Neuron (in vitro differentiated cells): Measurements from ENCODE around the gene LRP1.

Source experiments
- H2AFZ ChIP-seq: one replicate; pipeline ENCODE4 v1.6.1; 2013; ENCODE audit warnings: low read depth, mild to moderate bottlenecking, inconsistent platforms, low read length, moderate library complexity
- H3K27me3 ChIP-seq: one replicate; pipeline ENCODE4 v1.6.1; 2013; ENCODE audit warnings: low read length; ENCODE audit not compliant: insufficient read depth
- H3K36me3 ChIP-seq: one replicate; pipeline ENCODE4 v1.6.1; 2013; ENCODE audit warnings: low read length; ENCODE audit not compliant: insufficient read depth
- H3K4me1 ChIP-seq: one replicate; pipeline ENCODE4 v1.6.1; 2013; ENCODE audit warnings: low read length; ENCODE audit not compliant: insufficient read depth
- H3K4me3 ChIP-seq: 2 replicates; pipeline ENCODE4 v1.5.1; 2013; ENCODE audit warnings: mild to moderate bottlenecking, low read length, moderate library complexity
- H3K9me3 ChIP-seq: one replicate; pipeline ENCODE4 v1.6.1; 2013; ENCODE audit warnings: low read length

LRP1 gene

GRCh38 chr12:57127101-57127725, 1.1 kb upstream of the LRP1 start:
- H3K27me3 ChIP-seq: no peaks in the 10 kb centered on the region
- peak overlapping the region; percentile 93 for H3K4me3 ChIP-seq
- H3K4me1 ChIP-seq: peaks cover 40% of the 10 kb centered on the region
- peaks cover 2% of the 10 kb centered on the region for H3K36me3 ChIP-seq
- peak overlapping the region; percentile 79 for H2AFZ ChIP-seq
- H3K9me3 ChIP-seq: no peaks in the 10 kb centered on the region

GRCh38 chr12:57128519-57129247, 400 bp downstream of the LRP1 start:
- Histone ChIP-seq H3K4me1 (peaks cover 54% of the 10 kb centered on the region), H3K27me3 (no peaks in the 10 kb centered on the region), H2AFZ (no peak overlapping the region), H3K36me3 (peaks cover 2% of the 10 kb centered on the region), H3K9me3 (no peaks in the 10 kb centered on the region), H3K4me3 (peak overlapping the region; percentile 93)

- Histone ChIP-seq H3K4me3 (peak overlapping the region; percentile 93), H2AFZ (no peak overlapping the region), H3K36me3 (peaks cover 2% of the 10 kb centered on the region), H3K9me3 (no peaks in the 10 kb centered on the region), H3K4me1 (peaks cover 61% of the 10 kb centered on the region), H3K27me3 (no peaks in the 10 kb centered on the region)
These were observed 1.1 kb downstream of the LRP1 start for GRCh38 chr12:57129321-57129842.

GRCh38 chr12:57129889-57130288, 1.6 kb downstream of the LRP1 start:
- H3K36me3 ChIP-seq: peaks cover 2% of the 10 kb centered on the region
- H3K27me3 ChIP-seq: no peaks in the 10 kb centered on the region
- H2AFZ ChIP-seq: no peak overlapping the region
- H3K4me1 ChIP-seq: peaks cover 63% of the 10 kb centered on the region
- H3K9me3 ChIP-seq: no peaks in the 10 kb centered on the region
- peak overlapping the region; percentile 93 for H3K4me3 ChIP-seq

- peaks cover 73% of the 10 kb centered on the region for H3K4me1 ChIP-seq
- peaks cover 2% of the 10 kb centered on the region for H3K36me3 ChIP-seq
- no peaks in the 10 kb centered on the region for H3K27me3 ChIP-seq
- H3K9me3 ChIP-seq: no peaks in the 10 kb centered on the region
- no peak overlapping the region for H2AFZ ChIP-seq
- no peak overlapping the region for H3K4me3 ChIP-seq
These were observed 2.7 kb downstream of the LRP1 start for GRCh38 chr12:57130941-57131340.

GRCh38 chr12:57131896-57132744, 3.8 kb downstream of the LRP1 start:
- Histone ChIP-seq H3K27me3 (no peaks in the 10 kb centered on the region), H3K4me3 (no peak overlapping the region), H3K9me3 (no peaks in the 10 kb centered on the region), H3K36me3 (peaks cover 2% of the 10 kb centered on the region), H2AFZ (no peak overlapping the region), H3K4me1 (peaks cover 74% of the 10 kb centered on the region)

GRCh38 chr12:57133013-57133569, 4.8 kb downstream of the LRP1 start:
- peaks cover 70% of the 10 kb centered on the region for H3K4me1 ChIP-seq
- peaks cover 7% of the 10 kb centered on the region for H3K36me3 ChIP-seq
- no peaks in the 10 kb centered on the region for H3K9me3 ChIP-seq
- H3K27me3 ChIP-seq: no peaks in the 10 kb centered on the region
- no peak overlapping the region for H2AFZ ChIP-seq
- H3K4me3 ChIP-seq: no peak overlapping the region

- Histone ChIP-seq H3K4me3 (no peak overlapping the region), H3K27me3 (no peaks in the 10 kb centered on the region), H3K9me3 (no peaks in the 10 kb centered on the region), H2AFZ (no peak overlapping the region), H3K4me1 (peaks cover 70% of the 10 kb centered on the region), H3K36me3 (peaks cover 14% of the 10 kb centered on the region)
These were observed 5.6 kb downstream of the LRP1 start for GRCh38 chr12:57133916-57134315.

GRCh38 chr12:57134949-57135348, 6.7 kb downstream of the LRP1 start:
- Histone ChIP-seq H3K36me3 (peaks cover 25% of the 10 kb centered on the region), H3K9me3 (no peaks in the 10 kb centered on the region), H3K27me3 (no peaks in the 10 kb centered on the region), H3K4me3 (no peak overlapping the region), H3K4me1 (peaks cover 64% of the 10 kb centered on the region), H2AFZ (no peak overlapping the region)

GRCh38 chr12:57135527-57136326, 7.4 kb downstream of the LRP1 start:
- peaks cover 56% of the 10 kb centered on the region for H3K4me1 ChIP-seq
- H2AFZ ChIP-seq: no peak overlapping the region
- H3K9me3 ChIP-seq: no peaks in the 10 kb centered on the region
- H3K36me3 ChIP-seq: peaks cover 30% of the 10 kb centered on the region
- H3K4me3 ChIP-seq: peak overlapping the region; percentile 3
- no peaks in the 10 kb centered on the region for H3K27me3 ChIP-seq

GRCh38 chr12:57138526-57139272, 10.4 kb downstream of the LRP1 start:
- Histone ChIP-seq H3K4me1 (peaks cover 34% of the 10 kb centered on the region), H3K36me3 (peaks cover 56% of the 10 kb centered on the region), H3K9me3 (no peaks in the 10 kb centered on the region), H3K4me3 (no peak overlapping the region), H3K27me3 (no peaks in the 10 kb centered on the region), H2AFZ (no peak overlapping the region)
